GM21360 (cell line): ENCODE measurements around the gene UBASH3B.

ENCODE experiments used
- ATAC-seq: cut with Tn5 transposase; IDR thresholded peaks from one replicate; pipeline ENCODE4 v1.9.1; 2021; ENCODE audit warnings: mild to moderate bottlenecking, moderate library complexity; ENCODE audit not compliant: unreplicated experiment

The UBASH3B gene

GRCh38 chr11:122646549-122647340 lies 8.8 kb upstream of the UBASH3B start:
- no peak for ATAC-seq

DNA sequence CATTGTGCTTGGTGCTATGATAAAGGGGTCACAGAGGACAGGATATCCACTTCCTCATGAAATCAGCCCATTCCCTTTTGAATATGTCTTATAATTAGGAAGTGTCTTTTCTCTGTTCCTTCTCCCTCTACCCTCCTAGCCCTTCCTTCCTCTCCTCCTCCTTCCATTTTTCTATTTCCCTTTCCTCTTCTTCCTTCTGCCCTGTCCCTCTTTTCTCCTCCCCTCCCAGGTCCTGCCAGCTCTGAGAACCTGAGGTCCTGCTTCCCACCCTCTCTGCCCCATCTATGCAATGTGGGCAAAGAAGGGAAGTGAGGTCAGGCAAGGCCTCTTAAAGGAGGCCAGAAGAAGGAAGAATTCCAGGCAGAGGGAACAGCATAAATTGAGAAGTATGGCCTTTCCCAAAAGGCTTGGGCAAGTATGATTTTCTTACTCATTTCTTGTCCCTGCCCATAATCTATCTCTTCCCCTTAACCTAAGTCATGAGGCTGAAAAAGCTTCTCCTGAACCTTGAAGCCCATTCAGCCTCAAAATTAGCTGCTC lies 7.7 kb upstream of the UBASH3B start:
- ATAC-seq: no peak

- ATAC-seq: no peak
These were observed 6.4 kb upstream of the UBASH3B start for GRCh38 chr11:122649116-122649515.

- no peak for ATAC-seq
These were observed 4.9 kb upstream of the UBASH3B start for GRCh38 chr11:122650619-122651018.

GRCh38 chr11:122652495-122652894 lies 3.0 kb upstream of the UBASH3B start:
- ATAC-seq: no peak

- ATAC-seq: no peak
These were observed 1.5 kb upstream of the UBASH3B start for GRCh38 chr11:122653916-122654585.

DNA sequence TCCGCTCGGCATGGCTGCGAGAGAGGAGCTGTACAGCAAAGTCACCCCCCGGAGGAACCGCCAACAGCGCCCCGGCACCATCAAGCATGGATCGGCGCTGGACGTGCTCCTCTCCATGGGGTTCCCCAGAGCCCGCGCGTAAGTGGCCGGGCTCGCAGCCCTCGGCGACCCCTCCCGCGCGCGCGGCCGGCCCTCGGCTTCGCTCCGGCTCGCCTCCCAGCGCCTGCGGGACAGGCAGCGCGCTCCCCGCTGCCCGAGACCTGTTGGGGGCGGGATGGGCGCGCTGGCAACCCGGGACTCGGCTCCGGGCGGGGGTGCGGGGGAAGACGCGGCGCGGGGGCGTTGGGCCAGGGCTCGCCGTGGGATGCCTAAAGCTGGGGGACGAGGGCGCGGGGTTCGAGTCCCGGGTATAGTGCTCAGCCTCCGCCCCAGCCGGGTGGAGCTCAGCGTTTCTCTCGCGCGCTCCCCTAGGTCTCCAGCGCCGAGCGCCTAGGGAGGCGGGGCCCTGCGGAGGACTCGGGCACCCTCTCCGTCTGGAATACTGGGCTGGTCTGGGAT lies 630 bp downstream of the UBASH3B start:
- peak; percentile 47 for ATAC-seq

GRCh38 chr11:122656631-122657101 lies 1.1 kb downstream of the UBASH3B start:
- ATAC-seq: peak; percentile 24

- ATAC-seq: no peak
These were observed 4.4 kb downstream of the UBASH3B start for GRCh38 chr11:122659676-122660554.

DNA sequence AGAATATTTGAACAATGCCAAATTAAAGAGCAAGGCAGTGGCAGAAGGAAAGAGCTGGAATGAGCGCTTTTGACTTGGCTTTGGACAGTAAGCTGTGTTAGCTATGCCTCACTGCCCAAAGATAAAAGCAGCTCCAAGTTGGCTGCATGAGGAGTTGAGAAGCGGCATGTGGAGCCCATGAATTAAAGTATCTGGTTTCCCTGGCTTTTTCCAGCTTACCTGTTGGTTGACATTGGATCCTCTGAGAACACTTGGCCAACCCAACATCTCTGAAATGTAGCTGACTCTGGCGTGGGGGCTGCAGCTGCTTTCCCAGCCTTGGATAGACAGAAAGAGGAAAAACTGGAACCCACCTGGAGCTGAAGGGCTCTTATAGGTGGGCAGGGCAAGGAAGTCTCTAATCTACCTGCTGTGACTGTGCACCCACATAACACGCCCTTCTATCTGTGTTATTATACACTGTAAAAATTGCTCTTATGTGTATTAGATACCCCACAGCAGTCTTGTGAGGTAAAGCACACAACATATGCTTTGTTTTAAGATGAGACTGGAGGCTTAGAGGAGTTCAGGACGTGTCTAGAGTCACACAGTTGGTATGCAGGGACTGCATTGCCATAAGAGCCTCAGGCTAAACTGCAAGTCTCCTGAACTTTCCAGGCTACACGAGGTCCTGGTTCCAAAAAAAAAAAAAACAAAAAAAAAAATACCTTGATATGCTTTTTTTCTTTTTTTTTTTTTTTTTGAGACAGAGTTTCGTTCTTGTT lies 5.8 kb downstream of the UBASH3B start:
- ATAC-seq: no peak

DNA sequence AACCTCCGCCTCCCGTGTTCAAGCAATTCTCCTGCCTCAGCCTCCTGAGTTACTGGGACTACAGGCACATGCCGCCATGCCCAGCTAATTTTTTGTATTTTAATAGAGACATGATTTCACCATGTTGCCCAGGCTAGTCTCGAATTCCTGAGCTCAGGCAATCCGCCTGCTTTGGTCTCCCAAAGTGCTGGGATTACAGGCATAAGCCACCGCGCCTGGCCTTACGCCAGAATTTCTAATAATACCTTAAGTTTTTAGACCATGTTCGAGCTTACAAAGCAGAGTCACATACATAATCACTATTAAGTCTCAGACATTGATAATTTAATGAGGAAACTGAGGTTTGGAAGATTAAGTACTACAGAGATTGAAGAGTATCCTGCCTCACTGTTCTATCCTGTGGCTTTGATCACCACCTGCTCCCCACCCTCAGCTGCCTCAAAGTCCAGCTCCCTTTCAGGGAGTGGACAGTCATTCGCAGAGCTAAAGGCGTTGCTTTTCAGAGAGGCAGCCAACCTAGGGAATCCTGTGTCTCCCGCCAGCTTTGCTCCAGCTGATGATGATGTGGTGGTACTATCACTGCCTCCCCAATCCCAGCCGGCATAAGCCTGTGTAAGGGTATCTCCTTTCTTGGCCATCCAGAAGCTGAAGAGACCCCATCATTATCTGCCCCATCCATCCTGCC lies 7.7 kb downstream of the UBASH3B start:
- ATAC-seq: no peak

- ATAC-seq: no peak
These were observed 8.2 kb downstream of the UBASH3B start for GRCh38 chr11:122663764-122664163.

GRCh38 chr11:122664188-122664587 lies 8.7 kb downstream of the UBASH3B start:
- ATAC-seq: no peak

- ATAC-seq: no peak
These were observed 10.3 kb downstream of the UBASH3B start for GRCh38 chr11:122665861-122666260.

DNA sequence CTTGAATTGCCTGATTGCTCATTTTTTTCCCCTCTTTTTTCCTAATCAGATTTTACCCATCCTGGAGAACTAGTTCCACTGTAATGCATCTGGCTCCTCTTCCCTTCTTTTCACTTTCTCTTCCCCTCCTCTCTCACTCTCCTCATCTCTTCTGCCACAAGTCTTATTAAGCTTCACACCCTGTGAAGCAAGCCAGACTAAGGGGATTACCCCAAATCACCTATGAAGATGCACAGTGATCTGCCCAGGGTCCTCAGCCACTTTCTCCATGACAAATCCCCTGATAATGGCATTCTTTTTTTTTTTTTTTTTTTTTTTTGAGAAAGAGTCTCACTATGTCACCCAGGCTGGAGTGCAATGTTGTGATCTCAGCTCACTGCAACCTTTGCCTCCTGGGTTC lies 11.2 kb downstream of the UBASH3B start:
- no peak for ATAC-seq

- ATAC-seq: no peak
These were observed 13.1 kb downstream of the UBASH3B start for GRCh38 chr11:122668562-122669090.

- no peak for ATAC-seq
These were observed 14.6 kb downstream of the UBASH3B start for GRCh38 chr11:122670131-122670530.

DNA sequence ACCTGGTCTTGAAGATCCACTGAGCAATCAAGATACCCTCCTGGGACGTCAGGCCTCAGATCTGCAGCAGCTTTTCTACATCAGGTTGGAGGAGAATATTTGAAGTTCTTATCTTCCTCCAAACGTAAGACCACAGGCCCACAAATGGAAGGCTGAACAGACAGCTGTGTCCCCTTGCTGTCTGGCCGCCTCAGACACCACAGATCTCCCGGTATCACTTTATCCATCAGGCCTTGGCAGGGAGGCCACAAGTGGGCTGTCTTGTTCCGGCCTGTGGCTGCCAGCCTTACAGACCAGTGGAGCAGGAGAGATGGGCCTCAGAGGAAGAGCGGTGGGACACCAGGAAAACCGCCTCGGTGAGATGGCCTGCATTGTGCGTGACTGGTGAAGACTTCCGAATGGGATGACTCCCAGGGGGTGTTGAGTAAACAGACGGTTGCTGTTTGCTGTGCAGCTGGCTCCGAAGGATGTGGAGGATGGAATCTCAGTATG lies 15.9 kb downstream of the UBASH3B start:
- no peak for ATAC-seq

DNA sequence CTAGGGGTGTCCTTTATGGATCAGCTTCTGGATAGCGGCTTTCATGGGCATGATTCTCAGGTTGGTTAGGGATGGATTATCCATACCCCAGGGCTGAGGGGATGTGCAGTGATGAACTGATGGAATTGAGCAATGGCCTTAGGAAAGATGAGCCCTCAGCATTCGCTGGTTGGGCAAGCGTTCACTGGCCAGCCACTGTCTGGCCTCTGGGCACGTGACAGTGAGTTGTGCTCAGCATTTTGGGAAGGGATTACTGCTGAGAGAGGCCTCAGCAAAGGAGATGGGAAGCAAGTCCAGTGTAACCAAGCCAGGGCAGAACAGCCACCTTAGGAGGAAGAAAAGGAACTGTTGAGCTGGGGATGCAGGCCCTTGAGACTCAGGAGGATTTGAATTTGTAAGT lies 17.4 kb downstream of the UBASH3B start:
- no peak for ATAC-seq
